GM18858 (cell line): ENCODE measurements around the gene KRT3.

Source experiments
- ATAC-seq: cut with Tn5 transposase; IDR thresholded peaks from one replicate; pipeline ENCODE4 v1.9.1; 2021; ENCODE audit not compliant: unreplicated experiment

The KRT3 gene

GRCh38 chr12:52783563-52784316 is 12.2 kb downstream of the KRT3 start:
- no peak for ATAC-seq

- no peak for ATAC-seq
Observed at GRCh38 chr12:52782502-52782901, 13.4 kb downstream of the KRT3 start.

- no peak for ATAC-seq
Observed at GRCh38 chr12:52781399-52782082, 14.4 kb downstream of the KRT3 start.

- ATAC-seq: no peak
Observed at GRCh38 chr12:52779914-52780313, 16.0 kb downstream of the KRT3 start.

- no peak for ATAC-seq
Observed at GRCh38 chr12:52778833-52779232, 17.1 kb downstream of the KRT3 start.

GRCh38 chr12:52777566-52777965 is 18.4 kb downstream of the KRT3 start:
- ATAC-seq: no peak

GRCh38 chr12:52776913-52777395 is 19.0 kb downstream of the KRT3 start, which contains the start of gene KRT76:
Gene KRT76 (minus strand): TSS chr12:52777345. CDS start chr12:52777291, 54 bp downstream.
- no peak for ATAC-seq

- ATAC-seq: no peak
Observed at GRCh38 chr12:52776435-52776834, 19.5 kb downstream of the KRT3 start.

- ATAC-seq: no peak
Observed at GRCh38 chr12:52774629-52775250, 21.2 kb downstream of the KRT3 start.

- no peak for ATAC-seq
Observed at GRCh38 chr12:52772772-52773171, 23.1 kb downstream of the KRT3 start.

GRCh38 chr12:52772188-52772587 is 23.7 kb downstream of the KRT3 start:
- ATAC-seq: no peak

- ATAC-seq: no peak
Observed at GRCh38 chr12:52771505-52771904, 24.4 kb downstream of the KRT3 start.

GRCh38 chr12:52771088-52771487 is 24.8 kb downstream of the KRT3 start:
- no peak for ATAC-seq

- ATAC-seq: no peak
Observed at GRCh38 chr12:52769946-52770345, 26.0 kb downstream of the KRT3 start.

GRCh38 chr12:52769354-52769753 is 26.6 kb downstream of the KRT3 start:
- no peak for ATAC-seq

GRCh38 chr12:52768479-52769200 is 27.3 kb downstream of the KRT3 start:
- ATAC-seq: no peak

GRCh38 chr12:52767427-52767826 is 28.5 kb downstream of the KRT3 start:
- ATAC-seq: no peak

GRCh38 chr12:52767020-52767379 is 28.9 kb downstream of the KRT3 start:
- ATAC-seq: no peak

GRCh38 chr12:52766351-52767019 is 29.4 kb downstream of the KRT3 start:
- no peak for ATAC-seq

- no peak for ATAC-seq
Observed at GRCh38 chr12:52765702-52766101, 30.2 kb downstream of the KRT3 start.

GRCh38 chr12:52763991-52764390 is 31.9 kb downstream of the KRT3 start:
- no peak for ATAC-seq
